Glomerular endothelial cell (primary cell): ENCODE measurements around the gene C19orf85. TPM values are rescaled to one million over a fixed set of nuclear protein-coding genes. Genes with fewer than 3 reads are reported as not detected.
"Not testable (repeated sequence)": the region's sequence is repeated elsewhere in the genome, so short reads cannot be mapped to it uniquely, and the experiment has no call there.

Experiments
- DNase-seq: peaks from one replicate; pipeline ENCODE4 v3.0.0-alpha.2; 2011; ENCODE audit warnings: low read depth, low spot score; ENCODE audit errors: extremely low read depth
- total RNA-seq: library from RNA; depleted of rRNA; stranded (reverse); fragments of >200 nt; gene quantifications from 2 replicates; pipeline ENCODE4 v1.2.3, GENCODE V29; 2015

C19orf85 gene
- total RNA-seq, 1 donor from 2014 or later = not detected

DNA sequence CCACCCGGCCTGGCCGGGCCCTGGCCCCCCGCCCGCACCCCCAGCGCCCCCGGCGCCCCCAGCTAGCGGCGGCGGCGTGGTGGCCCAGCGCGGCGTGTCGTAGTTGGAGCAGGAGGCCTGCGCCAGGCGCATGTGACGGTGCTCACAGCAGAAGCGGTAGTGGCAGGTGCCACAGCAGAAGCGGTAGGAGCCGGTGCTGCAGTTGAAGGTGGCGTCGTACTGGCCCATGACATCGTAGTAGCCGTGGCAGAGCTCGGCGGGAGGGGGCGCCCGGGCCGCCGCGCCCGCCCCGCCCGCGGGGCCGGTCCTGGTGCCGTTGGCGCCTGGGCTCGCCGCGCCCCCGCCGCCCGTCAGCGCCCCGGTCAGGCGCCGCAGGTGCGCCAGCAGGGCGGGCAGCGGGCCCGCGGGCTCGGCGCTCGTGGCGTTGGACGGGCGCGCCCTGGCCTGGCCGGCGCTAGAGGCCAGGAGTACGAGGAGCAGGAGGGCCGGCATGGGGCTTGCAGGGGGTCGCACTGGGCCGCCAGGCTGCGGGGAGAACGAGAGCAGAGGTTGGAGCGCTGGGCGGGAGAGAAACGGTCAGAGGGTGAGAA is 22.1 kb downstream of the C19orf85 start:
- DNase-seq = no peak

DNA sequence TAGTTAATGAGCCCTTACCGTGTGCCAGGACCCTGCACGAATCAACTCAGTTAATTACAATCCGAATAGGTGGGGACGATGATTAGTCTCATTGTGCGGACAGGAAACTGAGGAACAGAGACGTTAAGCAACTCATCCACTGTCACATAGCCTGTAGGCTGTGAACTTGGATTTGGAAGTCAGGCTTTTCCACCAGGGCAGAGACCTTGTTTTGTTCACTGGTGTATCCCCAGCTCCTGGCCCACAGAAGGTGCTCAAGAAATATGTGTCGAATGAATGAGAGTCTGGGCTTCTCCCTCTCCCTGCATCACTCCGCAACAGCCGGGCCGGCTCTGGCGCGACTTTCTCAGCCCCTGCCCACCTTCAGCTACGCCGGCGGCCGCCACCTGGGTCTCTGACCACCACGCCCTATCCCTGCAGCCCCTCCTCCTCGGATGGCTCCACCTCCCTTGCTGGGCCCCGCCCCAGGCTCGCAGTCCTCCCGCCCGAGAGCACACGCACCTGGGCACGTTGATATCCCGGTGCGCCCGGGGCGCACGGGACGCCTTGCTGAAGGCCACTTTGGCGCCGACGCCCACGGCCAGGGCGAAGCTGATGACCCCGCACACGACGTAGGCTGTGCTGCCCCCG is 22.7 kb downstream of the C19orf85 start:
- DNase-seq = no peak

DNA sequence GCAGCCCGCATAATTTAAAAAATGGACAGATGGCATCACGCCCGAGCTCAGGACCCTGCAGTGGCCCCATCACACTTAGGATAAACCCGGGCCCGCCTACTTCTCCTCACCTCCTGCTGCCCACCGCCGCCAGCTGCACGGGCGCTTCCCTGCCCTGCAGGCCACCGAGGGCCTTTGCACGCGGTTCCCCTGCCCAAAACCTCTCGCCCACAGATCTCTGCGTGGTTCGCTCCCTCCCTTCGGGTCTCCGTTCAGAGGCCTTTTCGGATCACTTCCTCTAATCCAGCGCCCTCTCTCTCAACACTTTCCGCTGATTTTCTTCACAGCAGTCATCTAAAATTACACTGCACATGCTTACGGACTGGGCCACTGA is 23.2 kb downstream of the C19orf85 start:
- DNase-seq = no peak

DNA sequence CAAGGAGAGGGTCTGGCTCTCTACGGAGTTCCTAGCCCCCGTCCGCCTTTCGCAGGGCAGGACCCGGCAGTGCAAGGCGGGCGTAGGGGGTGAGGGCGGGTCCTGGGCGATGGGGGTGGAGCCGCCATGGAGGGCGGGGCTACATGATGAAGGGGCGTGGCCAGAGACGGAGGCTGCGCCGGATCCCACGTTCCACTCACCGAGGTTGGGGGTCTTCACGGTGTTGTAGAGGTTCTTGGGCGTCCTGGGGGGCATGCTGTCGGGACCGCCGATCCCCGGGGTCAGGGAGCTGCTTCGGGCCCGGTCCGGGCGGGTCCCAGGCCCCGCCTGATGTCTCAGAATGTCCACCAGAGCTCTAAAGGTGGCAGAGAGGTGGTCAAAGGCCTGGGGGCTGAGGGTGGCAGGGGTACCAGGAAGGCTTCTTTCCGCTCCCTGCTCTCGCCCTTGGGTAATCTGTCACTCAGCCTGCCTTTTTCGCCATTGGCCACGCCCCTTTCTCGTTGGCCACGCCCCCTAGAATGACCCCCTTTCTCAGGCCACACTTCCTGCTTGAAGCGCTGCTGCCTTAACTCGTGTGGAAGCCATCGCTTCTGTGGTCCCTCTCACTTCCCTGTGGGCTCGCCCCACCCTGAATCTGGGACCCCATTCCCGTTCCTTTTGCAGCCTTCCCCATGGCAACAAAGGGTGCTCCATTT is 24.0 kb downstream of the C19orf85 start:
- DNase-seq = no peak

DNA sequence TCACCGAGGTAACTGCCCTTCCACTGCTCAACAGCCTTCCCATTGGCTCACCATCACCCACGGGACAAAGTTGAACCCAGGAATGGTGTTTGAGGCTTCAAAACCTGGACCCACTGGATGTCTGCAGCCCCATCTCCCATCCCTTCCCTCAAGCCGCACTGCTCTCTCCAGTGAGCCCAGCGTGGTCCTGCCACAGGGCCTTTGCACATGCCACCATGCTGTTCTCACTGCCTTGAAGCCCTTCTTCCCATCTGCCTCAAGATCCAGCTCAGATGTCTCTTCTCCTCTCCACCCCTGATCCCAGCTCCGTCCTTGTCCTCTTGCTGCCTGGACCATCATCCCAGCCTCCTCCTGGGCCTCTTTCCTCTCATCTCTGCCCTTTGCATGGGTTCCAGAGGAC is 25.5 kb downstream of the C19orf85 start:
- no peak for DNase-seq

DNA sequence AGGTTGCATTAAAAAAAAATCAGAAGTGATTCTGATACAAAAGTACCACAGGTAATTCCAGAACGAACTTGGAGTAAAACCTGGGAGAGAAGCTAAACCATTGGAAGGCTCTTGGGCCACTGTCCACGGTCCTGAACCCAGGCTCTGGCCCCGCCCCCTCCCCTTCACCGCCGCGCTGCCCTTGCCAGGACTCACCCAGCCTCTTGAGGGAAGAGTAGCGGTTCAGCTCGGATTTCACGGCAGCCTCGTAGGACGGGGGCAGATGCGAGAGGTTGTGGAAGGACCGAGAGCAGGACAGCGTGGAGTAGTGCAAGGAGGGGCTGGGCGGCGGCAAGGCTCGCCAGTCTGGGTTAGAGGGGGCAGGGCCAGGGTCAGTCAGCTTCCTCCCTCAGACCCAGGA is 27.1 kb downstream of the C19orf85 start:
- no peak for DNase-seq

DNA sequence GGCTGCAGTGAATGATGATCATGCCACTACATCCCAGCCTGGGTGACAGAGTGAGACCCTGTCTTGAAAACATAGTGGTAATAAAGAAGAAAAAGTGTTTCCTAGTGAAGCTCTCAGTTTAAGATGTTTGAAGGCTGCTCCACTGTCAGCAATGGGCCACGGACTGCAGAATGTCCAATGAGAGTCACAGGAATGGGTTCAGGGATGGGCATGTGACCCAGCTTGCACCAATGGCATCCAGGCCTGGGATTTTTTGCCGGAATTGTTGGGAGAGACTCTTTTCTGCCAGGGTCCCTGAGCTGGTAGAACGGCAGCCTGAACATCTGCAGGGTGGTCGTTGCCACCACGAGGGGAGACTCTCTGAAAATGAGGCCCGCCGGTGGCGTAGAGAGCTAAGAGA is 27.7 kb downstream of the C19orf85 start:
- no peak for DNase-seq

DNA sequence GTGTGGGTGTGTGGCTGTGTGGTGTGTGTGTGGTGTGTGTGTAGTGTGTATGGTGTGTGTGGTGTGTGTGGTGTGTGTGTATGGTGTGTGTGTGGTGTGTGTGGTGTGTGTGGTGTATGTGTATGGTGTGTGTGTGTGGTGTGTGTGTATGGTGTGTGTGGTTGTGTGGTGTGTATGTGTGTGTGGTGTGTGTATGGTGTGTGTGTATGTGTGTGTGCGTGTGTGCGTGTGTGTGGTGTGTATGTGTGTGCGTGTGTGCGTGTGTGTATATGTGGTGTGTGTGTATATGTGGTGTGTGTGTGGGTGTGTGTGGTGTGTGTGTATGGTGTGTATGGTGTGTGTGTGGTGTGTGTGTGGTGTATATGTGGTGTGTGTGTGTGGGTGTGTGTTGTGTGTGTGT is 29.5 kb downstream of the C19orf85 start:
- no peak for DNase-seq

DNA sequence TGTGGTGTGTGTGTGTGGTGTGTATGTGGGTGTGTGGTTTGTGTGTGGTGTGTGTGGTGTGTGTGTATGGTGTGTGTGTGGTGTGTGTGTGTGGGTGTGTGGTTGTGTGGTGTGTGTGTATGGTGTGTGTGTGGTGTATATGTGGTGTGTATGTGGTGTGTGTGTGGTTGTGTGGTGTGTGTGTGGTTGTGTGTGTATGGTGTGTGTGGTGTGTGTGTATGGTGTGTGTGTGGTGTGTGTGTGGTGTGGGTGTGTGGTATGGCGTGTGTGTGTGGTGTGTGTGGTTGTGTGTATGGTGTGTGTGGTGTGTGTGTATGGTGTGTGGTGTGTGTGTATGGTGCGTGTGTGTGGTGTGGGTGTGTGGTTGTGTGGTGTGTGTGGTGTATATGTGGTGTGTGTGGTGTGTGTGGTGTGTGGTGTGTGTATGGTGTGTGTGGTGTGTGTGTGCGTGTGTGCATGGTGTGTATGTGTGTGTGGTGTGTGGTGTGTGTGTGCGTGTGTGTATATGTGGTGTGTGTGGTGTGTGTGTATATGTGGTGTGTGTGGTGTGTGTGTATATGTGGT is 30.1 kb downstream of the C19orf85 start:
- DNase-seq = no peak

DNA sequence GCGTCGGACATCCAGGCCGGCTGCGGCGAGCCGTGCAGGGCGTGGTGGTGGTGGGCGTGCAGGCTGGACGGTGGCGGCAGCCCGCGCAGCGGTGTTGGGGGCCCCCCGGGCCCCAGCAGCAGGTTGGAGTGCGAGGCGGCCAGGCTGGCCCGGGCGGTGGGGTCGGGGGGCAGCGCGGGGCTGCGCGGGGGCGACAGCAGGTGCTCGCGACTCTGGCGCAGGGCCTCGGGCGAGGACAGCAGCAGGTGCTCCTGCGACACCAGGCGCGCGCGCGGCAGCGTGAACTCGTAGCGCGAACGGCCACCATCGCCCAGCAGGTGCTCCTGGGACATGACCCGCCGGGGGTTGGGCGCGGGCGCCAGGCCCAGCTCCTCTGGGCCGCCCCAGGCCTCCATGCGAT is 31.3 kb downstream of the C19orf85 start:
- DNase-seq = no peak

DNA sequence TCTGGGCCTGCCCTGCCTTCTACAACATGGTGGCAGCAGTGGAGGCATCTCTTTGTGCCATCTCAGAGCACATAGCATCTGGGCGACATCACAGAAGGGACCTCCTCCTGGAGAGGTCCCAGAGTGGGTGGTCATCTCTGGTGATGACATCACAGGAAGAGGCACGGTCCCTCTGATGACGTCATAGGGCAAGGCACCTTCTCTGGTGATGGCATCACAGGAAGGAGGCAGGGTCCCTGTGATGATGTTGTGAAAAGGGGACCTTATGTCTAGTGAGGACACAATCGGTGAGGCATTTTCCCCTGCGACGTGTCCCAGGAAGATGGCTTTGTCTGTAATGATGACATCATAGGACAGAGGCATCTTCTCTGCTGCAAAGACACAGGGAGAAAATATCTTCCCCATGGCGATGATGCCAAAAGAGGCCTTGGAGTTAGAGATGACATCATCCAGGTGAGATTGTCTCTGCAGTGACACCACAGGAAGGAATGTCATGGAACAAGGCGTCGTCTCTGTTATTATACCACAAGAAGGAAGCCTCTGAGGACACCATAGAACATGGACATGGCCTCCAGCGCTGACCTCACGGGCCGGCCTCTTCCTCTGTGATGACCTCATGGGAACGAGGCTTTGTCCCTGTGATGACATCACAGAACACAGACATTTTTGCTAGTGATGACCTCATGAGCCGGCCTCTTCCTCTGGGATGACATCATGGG is 32.2 kb downstream of the C19orf85 start:
- no peak for DNase-seq

DNA sequence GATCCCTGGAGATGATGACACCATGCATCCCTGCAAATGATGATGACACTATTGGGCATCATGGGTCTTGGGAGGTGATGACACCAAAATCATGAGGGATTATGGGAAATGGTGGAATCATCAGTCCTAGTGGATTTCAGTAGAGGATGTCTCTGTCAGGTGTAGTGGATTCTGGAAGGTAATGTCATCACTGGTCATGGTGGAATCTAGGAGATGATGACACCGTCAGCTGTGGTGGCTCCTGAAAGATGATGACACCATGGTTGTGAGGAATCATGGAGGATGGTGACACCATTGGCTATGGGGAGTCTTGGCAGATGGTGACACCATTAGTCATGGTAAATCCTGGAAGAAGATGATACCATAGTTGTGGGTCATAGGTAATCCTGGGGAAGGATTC is 33.4 kb downstream of the C19orf85 start:
- DNase-seq = no peak

DNA sequence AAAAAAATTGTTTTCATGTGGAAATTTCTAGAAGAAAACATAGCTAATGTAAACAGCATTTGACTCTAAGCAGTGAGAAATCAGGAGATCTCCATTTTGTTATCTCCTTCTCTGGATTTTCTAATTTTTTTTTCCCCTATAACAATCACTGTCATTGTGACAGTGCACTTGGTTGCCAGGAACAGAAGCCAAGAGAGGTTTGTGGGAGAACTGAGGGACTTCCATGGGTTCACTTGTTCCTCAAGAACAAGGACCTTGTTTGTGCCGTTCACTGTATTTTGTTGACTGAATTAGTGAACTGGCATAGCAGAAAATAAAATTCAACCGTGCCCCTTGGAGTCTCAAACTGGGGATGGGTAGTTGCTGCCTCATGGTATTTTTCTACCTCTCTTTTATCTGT is 38.5 kb downstream of the C19orf85 start:
- DNase-seq = no peak

DNA sequence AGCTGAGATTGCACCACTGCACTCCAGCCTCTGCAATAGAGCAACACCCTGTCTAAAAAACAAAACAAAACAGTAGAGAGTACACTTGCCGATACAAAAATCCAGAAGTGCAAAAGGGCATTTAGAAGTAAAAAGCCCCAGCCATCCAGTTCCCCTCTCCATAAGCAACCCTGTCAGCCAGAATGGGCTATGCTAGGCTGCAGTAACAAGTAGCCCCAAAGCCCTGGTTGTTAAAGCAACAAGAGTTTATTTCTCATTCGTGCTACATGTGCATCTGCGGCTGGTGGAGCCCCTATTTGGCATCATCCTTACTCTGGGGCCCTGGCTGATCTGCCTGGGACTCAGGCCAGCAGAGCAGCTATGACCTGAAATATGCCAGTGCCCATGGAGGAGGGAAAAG is 40.0 kb downstream of the C19orf85 start:
- DNase-seq = no peak

DNA sequence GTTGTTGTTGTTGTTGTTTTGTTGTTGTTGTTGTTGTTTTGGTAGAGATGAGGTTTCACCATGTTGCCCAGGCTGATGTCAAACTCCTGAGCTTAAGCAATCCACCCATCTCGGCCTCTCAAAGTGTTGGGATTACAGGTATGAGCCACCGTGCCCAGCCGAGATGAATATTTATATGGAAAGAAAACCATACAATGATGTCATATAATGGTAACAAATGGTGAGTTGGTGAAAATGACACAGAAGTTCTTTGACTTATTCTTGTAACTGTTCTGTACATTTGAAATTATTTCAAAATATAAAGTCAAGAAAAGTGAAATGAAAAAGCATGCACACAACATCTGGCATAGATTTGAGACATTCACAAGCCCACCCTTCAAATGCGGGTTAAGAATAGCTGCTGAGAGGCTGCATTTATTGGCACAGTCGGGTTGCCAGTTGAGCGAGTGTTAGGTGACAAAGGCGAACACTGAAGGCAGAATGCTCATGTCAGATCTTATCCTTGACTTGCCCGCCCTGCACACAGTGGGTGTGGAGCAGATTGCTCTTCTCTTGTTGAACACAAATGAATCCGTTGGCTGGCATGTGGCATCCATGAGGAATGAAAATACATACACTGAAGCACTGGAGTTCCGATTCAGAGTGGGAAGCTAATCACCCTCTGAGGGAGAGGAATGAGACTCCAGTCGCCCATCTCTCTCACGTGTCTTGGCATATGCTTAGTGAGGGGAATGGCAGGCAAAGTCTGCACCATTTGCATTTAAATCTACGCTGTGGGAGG is 41.1 kb downstream of the C19orf85 start:
- no peak for DNase-seq

DNA sequence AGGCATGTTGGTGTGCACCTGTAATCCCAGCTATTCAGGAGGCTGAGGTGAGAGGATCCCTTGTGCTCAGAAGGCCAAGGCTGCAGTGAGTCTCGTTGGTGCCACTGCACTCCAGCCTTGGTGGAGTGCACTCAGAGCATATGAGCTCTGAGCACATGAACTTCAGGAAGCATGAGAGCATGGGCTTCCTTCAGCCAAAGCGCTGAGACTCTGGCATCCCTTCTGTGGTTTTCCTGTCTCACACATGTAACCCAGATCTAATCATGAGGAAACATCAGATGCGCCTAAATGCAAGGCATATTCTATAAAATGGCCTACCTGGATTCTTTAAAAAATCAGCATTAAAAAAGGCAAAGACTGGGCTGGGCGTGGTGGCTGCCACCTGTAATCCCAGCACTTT is 43.3 kb downstream of the C19orf85 start:
- DNase-seq = not testable (repeated sequence)

DNA sequence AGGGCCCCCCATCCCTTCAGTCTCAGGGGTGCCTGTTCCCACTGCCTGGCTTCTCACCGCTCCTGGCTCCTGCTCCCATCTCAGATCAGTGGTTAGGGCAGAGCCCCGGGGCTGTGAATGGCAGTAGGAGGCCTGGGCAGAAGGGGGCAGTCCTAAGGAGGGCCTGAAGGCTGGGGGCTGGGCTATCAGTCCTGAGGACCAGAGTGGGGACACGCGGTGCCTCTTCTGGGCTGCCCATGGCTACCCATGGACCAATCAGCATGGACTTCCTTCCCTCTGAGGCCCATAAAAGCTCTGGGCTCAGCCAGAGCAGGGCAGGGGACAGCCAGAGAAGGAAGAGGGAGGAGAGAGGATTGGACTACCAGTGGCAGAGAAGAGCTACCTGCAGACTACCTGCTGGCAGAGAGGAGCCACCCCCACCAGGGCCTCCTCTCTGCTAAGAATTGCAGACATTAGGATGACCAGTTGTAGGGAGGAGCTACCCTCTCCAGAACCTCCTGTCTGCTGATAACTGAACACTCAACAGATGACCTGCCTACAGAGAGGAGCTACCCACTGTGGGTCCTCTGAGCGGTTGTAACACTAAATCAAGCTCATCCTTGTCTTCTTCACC is 44.8 kb downstream of the C19orf85 start:
- DNase-seq = no peak

DNA sequence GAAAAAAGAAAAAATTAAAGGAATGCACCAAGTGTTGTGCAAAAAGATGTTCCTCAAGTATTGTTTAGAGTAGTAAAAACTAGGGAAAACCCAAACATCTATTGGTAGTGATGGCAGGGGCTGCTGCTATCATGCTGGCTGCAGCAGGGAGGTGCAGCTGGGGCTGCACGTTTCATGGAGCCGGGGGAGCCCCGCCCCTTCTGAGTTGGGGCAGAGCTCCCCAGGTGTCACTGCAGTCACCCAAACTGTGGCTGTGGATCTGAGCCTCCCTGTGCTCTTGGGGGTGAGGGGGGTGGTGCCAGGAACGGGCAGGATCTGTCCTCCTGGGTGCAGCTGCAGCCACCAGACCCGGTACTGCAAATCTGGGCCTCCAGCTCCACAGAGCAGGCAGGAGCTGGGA is 45.4 kb downstream of the C19orf85 start:
- no peak for DNase-seq

DNA sequence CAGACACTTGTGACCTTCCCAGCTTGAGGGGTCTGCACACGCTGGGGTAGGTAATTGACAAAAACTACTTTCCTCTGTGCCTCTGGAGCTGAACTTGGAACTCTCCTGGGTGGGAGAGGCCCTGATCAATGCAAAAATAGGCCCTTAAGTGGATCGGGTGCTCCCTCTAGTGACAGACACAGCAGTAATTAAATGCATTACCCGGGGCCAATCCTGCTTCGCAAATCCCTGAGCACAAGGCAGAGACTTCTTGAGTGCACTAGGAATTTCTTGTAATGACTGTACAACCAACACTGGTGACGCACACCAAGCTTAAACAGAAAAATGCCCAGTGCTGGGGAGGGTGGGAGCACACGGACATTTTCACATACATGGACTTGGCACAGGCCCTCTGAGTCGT is 46.4 kb downstream of the C19orf85 start:
- DNase-seq = no peak
